RWPE2 (cell line): ENCODE data around the gene CEBPA.

ENCODE experiments used
- ATAC-seq: fragments of 200-7000 bp; cut with Tn5 transposase; 3 replicates; pipeline ENCODE4 v1.9.1; 2021; ENCODE audit warnings: low read depth
- DNase-seq: peaks from one replicate; pipeline ENCODE4 v3.0.0-alpha.2; 2020; ENCODE audit warnings: low spot score
- H3K27ac ChIP-seq: fragments of 450-650 bp; 2 replicates; pipeline ENCODE4 v1.5.1; 2017; ENCODE audit warnings: mild to moderate bottlenecking; ENCODE audit not compliant: poor library complexity, severe bottlenecking
- H3K27me3 ChIP-seq: fragments of 250-450 bp; sonication (Bioruptor Pico); 2 replicates; pipeline ENCODE4 v1.5.1; 2021; ENCODE audit warnings: mild to moderate bottlenecking, moderate library complexity; ENCODE audit not compliant: insufficient read depth, poor library complexity, severe bottlenecking
- H3K36me3 ChIP-seq: fragments of 250-450 bp; sonication (Bioruptor Pico); 2 replicates; pipeline ENCODE4 v1.5.1; 2020; ENCODE audit warnings: low read depth, mild to moderate bottlenecking, moderate library complexity
- H3K4me1 ChIP-seq: fragments of 250-450 bp; sonication (Bioruptor Pico); 2 replicates; pipeline ENCODE4 v1.5.1; 2021; ENCODE audit warnings: mild to moderate bottlenecking, moderate library complexity; ENCODE audit not compliant: insufficient read depth, poor library complexity, severe bottlenecking
- H3K4me3 ChIP-seq: fragments of 250-450 bp; sonication (Bioruptor Pico); 2 replicates; pipeline ENCODE4 v1.5.1; 2021; ENCODE audit warnings: mild to moderate bottlenecking, moderate library complexity; ENCODE audit not compliant: severe bottlenecking
- H3K9me3 ChIP-seq: fragments of 250-450 bp; sonication (Bioruptor Pico); 2 replicates; pipeline ENCODE4 v1.5.1; 2021; ENCODE audit warnings: mild to moderate bottlenecking, moderate library complexity; ENCODE audit not compliant: severe bottlenecking
- CTCF ChIP-seq: fragments of 450-650 bp; IDR thresholded peaks from one replicate; pipeline ENCODE4 v1.5.1; 2017; ENCODE audit warnings: mild to moderate bottlenecking, moderate library complexity; ENCODE audit not compliant: poor library complexity, severe bottlenecking

CEBPA gene

GRCh38 chr19:33301900-33302174, 497 bp downstream of the CEBPA start:
- peaks cover 18% of the 10 kb centered on the region for H3K27me3 ChIP-seq
- peak overlapping the region; percentile 59 for H3K4me3 ChIP-seq
- DNase-seq (no peak), ATAC-seq (no peak)
- H3K27ac ChIP-seq, result no peak overlapping the region
- TF ChIP-seq CTCF, result no peak
- no peaks in the 10 kb centered on the region for H3K36me3 ChIP-seq
- H3K4me1 ChIP-seq, result peaks cover 22% of the 10 kb centered on the region
- no peaks in the 10 kb centered on the region for H3K9me3 ChIP-seq

GRCh38 chr19:33301144-33301899, 1.0 kb downstream of the CEBPA start:
- no peak for ATAC-seq
- no peak for TF ChIP-seq CTCF
- Histone ChIP-seq H3K4me1 (peaks cover 22% of the 10 kb centered on the region), H3K36me3 (no peaks in the 10 kb centered on the region), H3K27ac (no peak overlapping the region), H3K27me3 (peaks cover 18% of the 10 kb centered on the region), H3K4me3 (peak overlapping the region; percentile 59), H3K9me3 (no peaks in the 10 kb centered on the region)
- peak; percentile 58 for DNase-seq

DNA sequence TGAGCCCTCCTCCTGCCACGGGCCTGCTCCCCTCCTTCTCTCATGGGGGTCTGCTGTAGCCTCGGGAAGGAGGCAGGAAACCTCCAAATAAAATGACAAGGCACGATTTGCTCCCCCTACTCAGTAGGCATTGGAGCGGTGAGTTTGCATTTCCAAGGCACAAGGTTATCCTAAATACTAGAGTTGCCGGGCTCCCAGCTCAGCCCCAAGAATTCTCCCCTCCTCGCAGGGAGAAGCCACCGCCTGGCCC, 1.5 kb downstream of the CEBPA start:
- H3K9me3 ChIP-seq, result no peaks in the 10 kb centered on the region
- no peak overlapping the region for H3K4me3 ChIP-seq
- ATAC-seq (no peak), DNase-seq (no peak)
- H3K27me3 ChIP-seq, result peaks cover 18% of the 10 kb centered on the region
- no peak overlapping the region for H3K27ac ChIP-seq
- H3K36me3 ChIP-seq, result no peaks in the 10 kb centered on the region
- TF ChIP-seq CTCF, result no peak
- H3K4me1 ChIP-seq, result peaks cover 22% of the 10 kb centered on the region

GRCh38 chr19:33300009-33300893, 2.1 kb downstream of the CEBPA start:
- Histone ChIP-seq H3K4me3 (no peak overlapping the region), H3K36me3 (no peaks in the 10 kb centered on the region), H3K4me1 (peaks cover 22% of the 10 kb centered on the region), H3K9me3 (no peaks in the 10 kb centered on the region), H3K27ac (no peak overlapping the region), H3K27me3 (peaks cover 18% of the 10 kb centered on the region)
- TF ChIP-seq CTCF, result no peak
- DNase-seq (peak; percentile 48), ATAC-seq (no peak)

- Histone ChIP-seq H3K9me3 (no peaks in the 10 kb centered on the region), H3K4me3 (no peak overlapping the region), H3K27me3 (peaks cover 18% of the 10 kb centered on the region), H3K36me3 (no peaks in the 10 kb centered on the region), H3K27ac (peak overlapping the region; percentile 8), H3K4me1 (peaks cover 22% of the 10 kb centered on the region)
- no peak for TF ChIP-seq CTCF
- ATAC-seq, result no peak
- DNase-seq, result peak; percentile 23
Measured at GRCh38 chr19:33299051-33299688, 3.2 kb downstream of the CEBPA start.
